ENCODE data around the gene SDK2.

The SDK2 gene

GRCh38 chr17:73625006-73625405 is 19.2 kb downstream of the SDK2 start:
- Histone ChIP-seq H3K4me1 (ENCODE audit: control insufficient read depth in 2 of 2, insufficient read depth in 2 of 2, low read length in 2 of 2) (no peaks in the 10 kb centered on the region), H3K36me3 (ENCODE audit: control insufficient read depth in 2 of 2, insufficient read depth in 2 of 2, low read length in 2 of 2) (no peaks in the 10 kb centered on the region), H3K9ac (ENCODE audit: low read depth in 1 of 2, low read length in 2 of 2) (no peak overlapping the region), H3K9me3 (ENCODE audit: control insufficient read depth in 2 of 2, low read length in 2 of 2) (no peaks in the 10 kb centered on the region), H3K4me3 (ENCODE audit: low read length in 2 of 2) (no peak overlapping the region), H3K27ac (ENCODE audit: low read depth in 2 of 2, low read length in 2 of 2) (no peak overlapping the region), H3K27me3 (ENCODE audit: control insufficient read depth in 2 of 2, insufficient read depth in 2 of 2, low read length in 2 of 2) (no peaks in the 10 kb centered on the region)

DNA sequence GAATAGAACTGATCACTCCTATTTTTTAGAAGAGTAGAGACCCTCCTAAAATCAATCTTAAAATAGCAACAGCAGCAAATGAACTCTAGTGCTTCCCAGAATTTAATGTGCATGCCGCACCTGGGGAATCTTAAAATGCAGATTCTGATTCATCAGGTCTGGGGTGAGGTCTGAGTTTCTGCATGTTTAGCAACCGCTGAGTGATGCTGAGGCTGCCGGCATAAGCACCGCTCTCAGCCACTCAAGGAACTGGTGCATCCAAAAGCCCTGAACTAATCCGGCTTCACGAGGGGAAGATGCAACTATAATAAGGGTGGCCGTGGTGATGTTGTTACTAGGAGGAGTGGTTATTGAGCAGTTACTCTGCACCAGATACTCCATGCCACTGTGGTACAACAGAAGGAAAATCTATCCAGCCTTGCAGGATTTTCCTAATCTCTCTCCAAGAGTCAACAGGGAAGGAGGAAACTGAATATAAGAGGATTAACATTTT is 19.7 kb downstream of the SDK2 start:
- H3K9me3 ChIP-seq (ENCODE audit: control insufficient read depth in 2 of 2, low read length in 2 of 2): no peaks in the 10 kb centered on the region

GRCh38 chr17:73623818-73624217 is 20.4 kb downstream of the SDK2 start:
- Histone ChIP-seq H3K9me3 (ENCODE audit: control insufficient read depth in 2 of 2, low read length in 2 of 2) (no peaks in the 10 kb centered on the region), H3K36me3 (ENCODE audit: control insufficient read depth in 2 of 2, insufficient read depth in 2 of 2, low read length in 2 of 2) (no peaks in the 10 kb centered on the region), H3K9ac (ENCODE audit: low read depth in 1 of 2, low read length in 2 of 2) (no peak overlapping the region), H3K27ac (ENCODE audit: low read depth in 2 of 2, low read length in 2 of 2) (no peak overlapping the region), H3K4me3 (ENCODE audit: low read length in 2 of 2) (no peak overlapping the region), H3K4me1 (ENCODE audit: control insufficient read depth in 2 of 2, insufficient read depth in 2 of 2, low read length in 2 of 2) (no peaks in the 10 kb centered on the region), H3K27me3 (ENCODE audit: control insufficient read depth in 2 of 2, insufficient read depth in 2 of 2, low read length in 2 of 2) (no peaks in the 10 kb centered on the region)

More for the DNA sequence above, 19.7 kb downstream of the SDK2 start:
- H3K27ac ChIP-seq (ENCODE audit: low read depth in 2 of 2, low read length in 2 of 2): no peak overlapping the region
- no peaks in the 10 kb centered on the region for H3K27me3 ChIP-seq (ENCODE audit: control insufficient read depth in 2 of 2, insufficient read depth in 2 of 2, low read length in 2 of 2)
- no peaks in the 10 kb centered on the region for H3K4me1 ChIP-seq (ENCODE audit: control insufficient read depth in 2 of 2, insufficient read depth in 2 of 2, low read length in 2 of 2)
- H3K36me3 ChIP-seq (ENCODE audit: control insufficient read depth in 2 of 2, insufficient read depth in 2 of 2, low read length in 2 of 2): no peaks in the 10 kb centered on the region
- H3K4me3 ChIP-seq (ENCODE audit: low read length in 2 of 2): no peak overlapping the region
- no peak overlapping the region for H3K9ac ChIP-seq (ENCODE audit: low read depth in 1 of 2, low read length in 2 of 2)

DNA sequence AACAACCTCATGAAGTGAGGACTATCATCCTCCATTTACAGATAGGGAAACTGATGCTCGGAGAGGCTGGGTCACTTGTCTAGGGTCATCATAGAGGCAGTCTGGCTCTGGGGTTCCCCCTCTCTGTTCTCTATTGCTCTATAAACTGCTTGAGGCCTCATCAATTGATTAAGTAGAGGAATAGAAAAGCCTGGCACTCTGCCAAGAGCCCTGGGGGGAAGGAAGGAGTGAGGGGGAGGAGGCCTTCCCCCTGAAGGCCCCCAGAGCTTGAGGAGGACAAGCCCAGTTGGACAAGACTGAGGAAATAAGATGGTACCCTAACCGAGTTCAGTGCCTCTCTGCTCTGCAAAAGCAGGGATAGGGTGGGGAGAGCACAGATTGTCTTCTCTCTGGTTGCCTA is 21.0 kb downstream of the SDK2 start:
- Histone ChIP-seq H3K36me3 (ENCODE audit: control insufficient read depth in 2 of 2, insufficient read depth in 2 of 2, low read length in 2 of 2) (no peaks in the 10 kb centered on the region), H3K9me3 (ENCODE audit: control insufficient read depth in 2 of 2, low read length in 2 of 2) (no peaks in the 10 kb centered on the region), H3K4me3 (ENCODE audit: low read length in 2 of 2) (no peak overlapping the region), H3K27me3 (ENCODE audit: control insufficient read depth in 2 of 2, insufficient read depth in 2 of 2, low read length in 2 of 2) (no peaks in the 10 kb centered on the region), H3K4me1 (ENCODE audit: control insufficient read depth in 2 of 2, insufficient read depth in 2 of 2, low read length in 2 of 2) (no peaks in the 10 kb centered on the region), H3K27ac (ENCODE audit: low read depth in 2 of 2, low read length in 2 of 2) (no peak overlapping the region), H3K9ac (ENCODE audit: low read depth in 1 of 2, low read length in 2 of 2) (no peak overlapping the region)

GRCh38 chr17:73622381-73622780 is 21.9 kb downstream of the SDK2 start:
- H3K4me3 ChIP-seq (ENCODE audit: low read length in 2 of 2): no peak overlapping the region
- H3K9me3 ChIP-seq (ENCODE audit: control insufficient read depth in 2 of 2, low read length in 2 of 2): no peaks in the 10 kb centered on the region
- no peaks in the 10 kb centered on the region for H3K27me3 ChIP-seq (ENCODE audit: control insufficient read depth in 2 of 2, insufficient read depth in 2 of 2, low read length in 2 of 2)
- no peaks in the 10 kb centered on the region for H3K36me3 ChIP-seq (ENCODE audit: control insufficient read depth in 2 of 2, insufficient read depth in 2 of 2, low read length in 2 of 2)
- H3K27ac ChIP-seq (ENCODE audit: low read depth in 2 of 2, low read length in 2 of 2): no peak overlapping the region
- H3K4me1 ChIP-seq (ENCODE audit: control insufficient read depth in 2 of 2, insufficient read depth in 2 of 2, low read length in 2 of 2): no peaks in the 10 kb centered on the region
- no peak overlapping the region for H3K9ac ChIP-seq (ENCODE audit: low read depth in 1 of 2, low read length in 2 of 2)

GRCh38 chr17:73621685-73622084 is 22.6 kb downstream of the SDK2 start:
- Histone ChIP-seq H3K4me1 (ENCODE audit: control insufficient read depth in 2 of 2, insufficient read depth in 2 of 2, low read length in 2 of 2) (no peaks in the 10 kb centered on the region), H3K9me3 (ENCODE audit: control insufficient read depth in 2 of 2, low read length in 2 of 2) (no peaks in the 10 kb centered on the region), H3K27ac (ENCODE audit: low read depth in 2 of 2, low read length in 2 of 2) (no peak overlapping the region), H3K9ac (ENCODE audit: low read depth in 1 of 2, low read length in 2 of 2) (no peak overlapping the region), H3K36me3 (ENCODE audit: control insufficient read depth in 2 of 2, insufficient read depth in 2 of 2, low read length in 2 of 2) (no peaks in the 10 kb centered on the region), H3K4me3 (ENCODE audit: low read length in 2 of 2) (no peak overlapping the region), H3K27me3 (ENCODE audit: control insufficient read depth in 2 of 2, insufficient read depth in 2 of 2, low read length in 2 of 2) (no peaks in the 10 kb centered on the region)

GRCh38 chr17:73620414-73620813 is 23.8 kb downstream of the SDK2 start:
- no peaks in the 10 kb centered on the region for H3K36me3 ChIP-seq (ENCODE audit: control insufficient read depth in 2 of 2, insufficient read depth in 2 of 2, low read length in 2 of 2)
- H3K4me1 ChIP-seq (ENCODE audit: control insufficient read depth in 2 of 2, insufficient read depth in 2 of 2, low read length in 2 of 2): no peaks in the 10 kb centered on the region
- H3K27me3 ChIP-seq (ENCODE audit: control insufficient read depth in 2 of 2, insufficient read depth in 2 of 2, low read length in 2 of 2): no peaks in the 10 kb centered on the region
- no peak overlapping the region for H3K27ac ChIP-seq (ENCODE audit: low read depth in 2 of 2, low read length in 2 of 2)
- H3K9ac ChIP-seq (ENCODE audit: low read depth in 1 of 2, low read length in 2 of 2): no peak overlapping the region
- H3K9me3 ChIP-seq (ENCODE audit: control insufficient read depth in 2 of 2, low read length in 2 of 2): no peaks in the 10 kb centered on the region
- no peak overlapping the region for H3K4me3 ChIP-seq (ENCODE audit: low read length in 2 of 2)

GRCh38 chr17:73617501-73617900 is 26.7 kb downstream of the SDK2 start:
- no peak overlapping the region for H3K27ac ChIP-seq (ENCODE audit: low read depth in 2 of 2, low read length in 2 of 2)
- no peaks in the 10 kb centered on the region for H3K9me3 ChIP-seq (ENCODE audit: control insufficient read depth in 2 of 2, low read length in 2 of 2)
- no peaks in the 10 kb centered on the region for H3K36me3 ChIP-seq (ENCODE audit: control insufficient read depth in 2 of 2, insufficient read depth in 2 of 2, low read length in 2 of 2)
- H3K9ac ChIP-seq (ENCODE audit: low read depth in 1 of 2, low read length in 2 of 2): no peak overlapping the region
- H3K27me3 ChIP-seq (ENCODE audit: control insufficient read depth in 2 of 2, insufficient read depth in 2 of 2, low read length in 2 of 2): no peaks in the 10 kb centered on the region
- H3K4me1 ChIP-seq (ENCODE audit: control insufficient read depth in 2 of 2, insufficient read depth in 2 of 2, low read length in 2 of 2): no peaks in the 10 kb centered on the region
- H3K4me3 ChIP-seq (ENCODE audit: low read length in 2 of 2): no peak overlapping the region

- Histone ChIP-seq H3K9ac (ENCODE audit: low read depth in 1 of 2, low read length in 2 of 2) (no peak overlapping the region), H3K27me3 (ENCODE audit: control insufficient read depth in 2 of 2, insufficient read depth in 2 of 2, low read length in 2 of 2) (no peaks in the 10 kb centered on the region), H3K27ac (ENCODE audit: low read depth in 2 of 2, low read length in 2 of 2) (no peak overlapping the region), H3K36me3 (ENCODE audit: control insufficient read depth in 2 of 2, insufficient read depth in 2 of 2, low read length in 2 of 2) (no peaks in the 10 kb centered on the region), H3K4me1 (ENCODE audit: control insufficient read depth in 2 of 2, insufficient read depth in 2 of 2, low read length in 2 of 2) (no peaks in the 10 kb centered on the region), H3K9me3 (ENCODE audit: control insufficient read depth in 2 of 2, low read length in 2 of 2) (no peaks in the 10 kb centered on the region), H3K4me3 (ENCODE audit: low read length in 2 of 2) (no peak overlapping the region)
Observed at GRCh38 chr17:73616873-73617404, 27.3 kb downstream of the SDK2 start.

GRCh38 chr17:73616120-73616872 is 27.9 kb downstream of the SDK2 start:
- Histone ChIP-seq H3K9ac (ENCODE audit: low read depth in 1 of 2, low read length in 2 of 2) (no peak overlapping the region), H3K27me3 (ENCODE audit: control insufficient read depth in 2 of 2, insufficient read depth in 2 of 2, low read length in 2 of 2) (no peaks in the 10 kb centered on the region), H3K36me3 (ENCODE audit: control insufficient read depth in 2 of 2, insufficient read depth in 2 of 2, low read length in 2 of 2) (no peaks in the 10 kb centered on the region), H3K9me3 (ENCODE audit: control insufficient read depth in 2 of 2, low read length in 2 of 2) (no peaks in the 10 kb centered on the region), H3K27ac (ENCODE audit: low read depth in 2 of 2, low read length in 2 of 2) (no peak overlapping the region), H3K4me3 (ENCODE audit: low read length in 2 of 2) (no peak overlapping the region), H3K4me1 (ENCODE audit: control insufficient read depth in 2 of 2, insufficient read depth in 2 of 2, low read length in 2 of 2) (no peaks in the 10 kb centered on the region)
